ENCODE measurements around the gene TINAGL1. TPM values are rescaled to one million over a fixed set of nuclear protein-coding genes. Genes with fewer than 3 reads are reported as not detected.

The TINAGL1 gene
- total RNA-seq, 1 experiment from 2014 or later = 162 TPM

DNA sequence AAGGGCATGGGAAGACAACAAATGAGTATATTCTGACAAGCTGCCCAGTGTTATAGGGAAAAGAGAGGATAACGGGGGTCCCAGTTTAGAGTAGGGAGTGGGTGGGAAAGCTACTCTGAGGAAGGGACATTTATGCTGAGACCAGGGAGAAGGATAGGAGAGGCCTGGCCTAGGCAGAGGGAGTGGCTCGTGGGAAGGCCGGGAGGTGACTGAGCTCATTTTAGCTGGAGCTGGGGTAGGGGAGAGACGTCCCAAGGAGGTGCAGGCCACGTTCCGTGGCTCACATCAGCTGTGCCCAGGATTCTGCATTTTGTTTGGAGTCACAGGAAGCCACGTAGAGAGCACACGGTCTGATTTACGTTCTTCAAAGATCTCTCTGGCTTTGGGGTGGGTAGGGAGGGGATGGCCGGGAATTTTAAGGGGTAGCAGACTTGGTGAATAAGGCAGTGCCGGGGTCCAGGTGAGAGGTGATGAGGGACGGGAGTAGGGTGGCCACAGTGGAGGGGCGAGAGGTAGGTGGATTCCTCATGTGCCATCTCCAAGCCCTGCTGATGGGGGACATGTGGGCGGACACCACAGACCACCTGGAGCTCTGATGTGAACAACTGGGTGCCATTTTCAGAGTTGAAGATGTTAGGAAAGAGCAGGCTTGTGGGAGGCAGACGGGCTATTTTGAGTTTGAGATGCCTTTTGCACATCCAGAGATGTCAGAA, 4.7 kb downstream of the TINAGL1 start:
- peaks cover 23% of the 10 kb centered on the region for H4K20me1 ChIP-seq (ENCODE audit: insufficient read depth)
- no peaks in the 10 kb centered on the region for H3K9me3 ChIP-seq (ENCODE audit: insufficient read depth, low read depth)
- H3K4me2 ChIP-seq = peak overlapping the region; percentile 90
- no TSS peak for BruUV-seq (replicated peaks)
- intact Hi-C loops (cut with micrococcal nuclease; ENCODE audit: unreplicated experiment) = no loop called here
- H3K27me3 ChIP-seq (ENCODE audit: insufficient read depth, low read depth) = no peaks in the 10 kb centered on the region
- ChIA-PET CTCF (interaction anchor here (0.6 kb wide), 1 partner anchor 103 kb away, joined by 3 read pairs; no protein-coding TSS in a partner anchor), POLR2A (ENCODE audit: unreplicated experiment) (interaction anchor here (0.6 to 0.8 kb wide), 2 partner anchors 32 to 491 kb away, joined by 5 to 6 read pairs; no protein-coding TSS in a partner anchor)
- peak overlapping the region; percentile 70; the same call in 1 of the 2 replicates for H3K4me3 ChIP-seq
- H3K36me3 ChIP-seq (ENCODE audit: low read depth) = peaks cover 70% of the 10 kb centered on the region
- peak overlapping the region; percentile 81 for H3K27ac ChIP-seq
- DNase-seq = no peak
- H3K9me2 ChIP-seq (ENCODE audit: insufficient read depth) = no peaks in the 10 kb centered on the region
- H3K4me1 ChIP-seq (replicated peaks; ENCODE audit: insufficient read depth) = peaks cover 73% of the 10 kb centered on the region
- peaks cover 84% of the 10 kb centered on the region for H3F3A ChIP-seq (ENCODE audit: insufficient read depth, low read depth)
- peaks cover 92% of the 10 kb centered on the region for H3K79me2 ChIP-seq (ENCODE audit: low read depth)
- no peak overlapping the region for H2AFZ ChIP-seq
- TF ChIP-seq, protein P1, sequence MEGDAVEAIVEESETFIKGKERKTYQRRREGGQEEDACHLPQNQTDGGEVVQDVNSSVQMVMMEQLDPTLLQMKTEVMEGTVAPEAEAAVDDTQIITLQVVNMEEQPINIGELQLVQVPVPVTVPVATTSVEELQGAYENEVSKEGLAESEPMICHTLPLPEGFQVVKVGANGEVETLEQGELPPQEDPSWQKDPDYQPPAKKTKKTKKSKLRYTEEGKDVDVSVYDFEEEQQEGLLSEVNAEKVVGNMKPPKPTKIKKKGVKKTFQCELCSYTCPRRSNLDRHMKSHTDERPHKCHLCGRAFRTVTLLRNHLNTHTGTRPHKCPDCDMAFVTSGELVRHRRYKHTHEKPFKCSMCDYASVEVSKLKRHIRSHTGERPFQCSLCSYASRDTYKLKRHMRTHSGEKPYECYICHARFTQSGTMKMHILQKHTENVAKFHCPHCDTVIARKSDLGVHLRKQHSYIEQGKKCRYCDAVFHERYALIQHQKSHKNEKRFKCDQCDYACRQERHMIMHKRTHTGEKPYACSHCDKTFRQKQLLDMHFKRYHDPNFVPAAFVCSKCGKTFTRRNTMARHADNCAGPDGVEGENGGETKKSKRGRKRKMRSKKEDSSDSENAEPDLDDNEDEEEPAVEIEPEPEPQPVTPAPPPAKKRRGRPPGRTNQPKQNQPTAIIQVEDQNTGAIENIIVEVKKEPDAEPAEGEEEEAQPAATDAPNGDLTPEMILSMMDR (conservative IDR thresholded peaks at IDR 0.05) = no peak
- TF ChIP-seq EZH2 (IDR thresholded peaks at IDR 0.05; ENCODE audit: low read depth) = no peak

GRCh38 chr1:31581821-31582810, 5.8 kb downstream of the TINAGL1 start:
- H3K4me3 ChIP-seq = peak overlapping the region; percentile 24; the same call in 1 of the 2 replicates
- peaks cover 23% of the 10 kb centered on the region for H4K20me1 ChIP-seq (ENCODE audit: insufficient read depth)
- H3K9me2 ChIP-seq (ENCODE audit: insufficient read depth) = no peaks in the 10 kb centered on the region
- peak overlapping the region; percentile 90 for H3K4me2 ChIP-seq
- peaks cover 93% of the 10 kb centered on the region for H3K79me2 ChIP-seq (ENCODE audit: low read depth)
- peaks cover 83% of the 10 kb centered on the region for H3K4me1 ChIP-seq (replicated peaks; ENCODE audit: insufficient read depth)
- TF ChIP-seq, protein P1 (conservative IDR thresholded peaks at IDR 0.05) = no peak
- no peak for TF ChIP-seq EZH2 (IDR thresholded peaks at IDR 0.05; ENCODE audit: low read depth)
- CTCF ChIA-PET = interaction anchor here (1.0 kb wide), 1 partner anchor 11 kb away, joined by 3 read pairs; no protein-coding TSS in a partner anchor
- H3K27me3 ChIP-seq (ENCODE audit: insufficient read depth, low read depth) = no peaks in the 10 kb centered on the region
- POLR2A ChIA-PET (ENCODE audit: unreplicated experiment) = interaction anchor here (0.6 to 0.7 kb wide), 3 partner anchors 33 to 350 kb away, joined by 3 to 5 read pairs (median 4); no protein-coding TSS in a partner anchor
- intact Hi-C loops (cut with micrococcal nuclease; ENCODE audit: unreplicated experiment) = no loop called here
- H3K36me3 ChIP-seq (ENCODE audit: low read depth) = peaks cover 73% of the 10 kb centered on the region
- H3K9me3 ChIP-seq (ENCODE audit: insufficient read depth, low read depth) = no peaks in the 10 kb centered on the region
- DNase-seq = peak; percentile 63 to 100
- H2AFZ ChIP-seq = no peak overlapping the region
- H3K27ac ChIP-seq = peak overlapping the region; percentile 81
- peaks cover 85% of the 10 kb centered on the region for H3F3A ChIP-seq (ENCODE audit: insufficient read depth, low read depth)
- no TSS peak for BruUV-seq (replicated peaks)
